Skeletal muscle satellite cell (primary cell): Measurements from ENCODE around the gene LSM6.

Experiments
- H3K27me3 ChIP-seq: 2 replicates; pipeline ENCODE4 v1.7.0; 2013; ENCODE audit warnings: low read length; ENCODE audit not compliant: control insufficient read depth, insufficient read depth
- H3K36me3 ChIP-seq: 2 replicates; pipeline ENCODE4 v1.7.0; 2013; ENCODE audit warnings: mild to moderate bottlenecking, control low read depth, low read length; ENCODE audit not compliant: insufficient read depth
- H3K4me1 ChIP-seq: 2 replicates; pipeline ENCODE4 v1.7.0; 2013; ENCODE audit warnings: low read length; ENCODE audit not compliant: control insufficient read depth, insufficient read depth
- H3K4me2 ChIP-seq: 2 replicates; pipeline ENCODE4 v1.7.0; 2013; ENCODE audit warnings: mild to moderate bottlenecking, low read length
- H3K4me3 ChIP-seq: 2 replicates; pipeline ENCODE4 v1.7.0; 2013; ENCODE audit warnings: low read length
- H3K9ac ChIP-seq: 2 replicates; pipeline ENCODE4 v1.7.0; 2013; ENCODE audit warnings: mild to moderate bottlenecking, low read depth, low read length, moderate library complexity
- H3K9me3 ChIP-seq: replicated peaks from 2 replicates; pipeline ENCODE4 v1.7.0; 2013; ENCODE audit warnings: mild to moderate bottlenecking, control low read depth, low read length

Gene LSM6

DNA sequence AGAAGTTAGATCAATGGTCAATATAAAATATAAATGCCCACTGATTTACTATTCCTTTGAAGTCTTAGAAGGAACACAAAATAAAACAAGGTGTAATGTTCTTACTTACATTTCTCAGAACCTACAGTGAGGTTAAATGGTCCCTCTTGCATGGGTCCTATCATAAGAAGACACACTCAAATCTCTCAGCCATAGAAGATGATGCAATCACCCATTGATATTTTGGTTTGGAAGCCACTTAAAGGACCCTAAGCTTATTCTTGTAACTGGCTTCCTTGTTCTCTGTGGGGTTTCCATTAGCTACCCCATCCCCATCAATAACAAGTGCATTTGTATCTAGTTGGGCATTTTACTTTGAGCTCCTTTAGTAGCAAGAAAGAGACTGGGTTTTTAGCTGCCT lies 53.9 kb downstream of the LSM6 start:
- no peak overlapping the region for H3K9ac ChIP-seq
- H3K27me3 ChIP-seq, result peaks cover 4% of the 10 kb centered on the region
- no peak overlapping the region for H3K4me3 ChIP-seq
- no peaks in the 10 kb centered on the region for H3K36me3 ChIP-seq
- no peaks in the 10 kb centered on the region for H3K9me3 ChIP-seq
- H3K4me1 ChIP-seq, result no peaks in the 10 kb centered on the region
- no peak overlapping the region for H3K4me2 ChIP-seq

DNA sequence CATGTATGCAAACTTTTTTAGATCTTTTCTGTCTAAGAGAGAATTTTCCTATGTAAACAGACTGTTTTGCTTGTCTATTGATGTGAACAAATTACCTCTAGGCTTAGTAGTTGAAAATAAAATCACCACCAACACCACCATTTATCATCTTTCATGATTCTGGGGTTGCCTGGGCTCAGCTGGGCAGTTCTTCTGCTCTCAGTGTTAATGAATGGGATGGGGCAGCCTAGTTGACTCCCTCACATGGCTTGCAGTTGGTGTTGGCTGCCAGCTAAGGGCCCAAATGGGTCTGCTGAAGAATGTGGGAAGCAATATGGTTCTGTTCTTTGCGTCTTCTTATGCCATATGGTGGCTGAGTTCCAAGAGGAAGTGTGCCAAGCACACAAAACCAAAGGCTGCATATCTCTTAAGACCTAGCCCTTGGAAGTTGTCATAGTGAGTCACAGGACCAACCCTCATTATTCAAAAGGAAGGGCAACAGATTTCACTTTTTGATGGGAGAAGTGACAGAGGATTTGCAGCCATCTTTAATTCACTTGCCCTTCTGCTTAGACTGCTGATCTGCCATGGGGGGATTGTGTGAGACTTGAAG lies 56.7 kb downstream of the LSM6 start:
- no peak overlapping the region for H3K4me3 ChIP-seq
- H3K9me3 ChIP-seq, result no peaks in the 10 kb centered on the region
- peaks cover 4% of the 10 kb centered on the region for H3K27me3 ChIP-seq
- H3K4me1 ChIP-seq, result no peaks in the 10 kb centered on the region
- no peak overlapping the region for H3K4me2 ChIP-seq
- no peaks in the 10 kb centered on the region for H3K36me3 ChIP-seq
- H3K9ac ChIP-seq, result no peak overlapping the region

DNA sequence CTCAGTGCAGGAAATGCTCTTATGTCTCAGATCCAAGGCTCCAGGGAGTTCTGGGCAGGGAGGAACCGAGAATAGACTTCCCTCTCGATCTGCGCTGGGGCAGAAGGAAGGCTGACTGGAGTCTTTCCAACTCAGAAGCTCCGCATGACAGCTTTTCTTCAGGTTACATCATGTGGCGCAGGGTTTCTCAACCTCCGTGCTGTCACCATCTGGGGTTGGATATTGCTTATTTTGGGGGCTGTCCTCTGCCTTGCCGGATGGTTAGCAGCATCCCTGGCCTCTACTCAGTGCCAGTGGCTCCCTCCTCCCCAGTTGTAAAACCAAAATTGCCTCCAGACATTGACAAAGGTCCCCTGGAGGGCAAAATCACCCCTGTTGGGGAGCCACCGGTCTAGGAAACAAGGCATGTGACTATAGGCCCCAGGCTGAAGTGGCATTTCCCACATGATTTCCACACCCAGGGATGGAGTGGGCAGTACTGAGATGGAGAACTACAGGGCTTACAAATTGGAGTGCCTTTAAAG lies 60.2 kb downstream of the LSM6 start:
- Histone ChIP-seq H3K4me2 (no peak overlapping the region), H3K27me3 (no peaks in the 10 kb centered on the region), H3K4me3 (no peak overlapping the region), H3K4me1 (no peaks in the 10 kb centered on the region), H3K36me3 (no peaks in the 10 kb centered on the region), H3K9ac (no peak overlapping the region), H3K9me3 (no peaks in the 10 kb centered on the region)

- Histone ChIP-seq H3K4me3 (no peak overlapping the region), H3K4me1 (peaks cover 5% of the 10 kb centered on the region), H3K9ac (no peak overlapping the region), H3K4me2 (no peak overlapping the region), H3K36me3 (no peaks in the 10 kb centered on the region), H3K9me3 (no peaks in the 10 kb centered on the region), H3K27me3 (no peaks in the 10 kb centered on the region)
Observed at GRCh38 chr4:146236216-146236615, 60.7 kb downstream of the LSM6 start.

DNA sequence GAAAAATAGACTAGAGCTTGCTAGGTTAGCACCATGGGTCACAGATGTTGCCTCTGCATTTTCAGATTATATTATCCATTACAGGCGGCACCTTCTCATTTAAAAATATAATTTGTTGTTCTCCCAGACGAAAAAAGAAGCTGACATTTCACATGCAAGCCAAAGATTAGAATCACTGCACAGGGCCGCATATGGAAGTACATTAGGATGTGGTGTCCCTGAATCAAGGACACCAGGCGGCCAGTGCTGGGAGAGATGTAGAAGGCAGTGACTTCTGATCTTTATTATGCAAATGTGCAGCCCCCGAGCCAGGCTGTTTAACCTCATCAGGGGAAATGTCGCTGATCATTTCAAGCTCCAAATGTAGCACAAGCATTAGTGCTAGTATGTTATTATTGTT lies 61.6 kb downstream of the LSM6 start:
- Histone ChIP-seq H3K27me3 (no peaks in the 10 kb centered on the region), H3K36me3 (no peaks in the 10 kb centered on the region), H3K4me3 (no peak overlapping the region), H3K9me3 (no peaks in the 10 kb centered on the region), H3K4me2 (no peak overlapping the region), H3K4me1 (peaks cover 12% of the 10 kb centered on the region), H3K9ac (no peak overlapping the region)

GRCh38 chr4:146238107-146238506 lies 62.6 kb downstream of the LSM6 start:
- H3K36me3 ChIP-seq, result no peaks in the 10 kb centered on the region
- H3K27me3 ChIP-seq, result no peaks in the 10 kb centered on the region
- no peaks in the 10 kb centered on the region for H3K9me3 ChIP-seq
- H3K4me1 ChIP-seq, result peaks cover 19% of the 10 kb centered on the region
- H3K9ac ChIP-seq, result no peak overlapping the region
- no peak overlapping the region for H3K4me2 ChIP-seq
- no peak overlapping the region for H3K4me3 ChIP-seq
